Stimulated activated CD8-positive, alpha-beta memory T cell treated with anti-CD3 and anti-CD28 coated beads, Interleukin-4, amount 100 ng/mL, for 24 hours (primary cell): ENCODE results near the gene COP1.
"Not testable (repeated sequence)": the region's sequence is repeated elsewhere in the genome, so short reads cannot be mapped to it uniquely, and the experiment has no call there.

Experiments
- DNase-seq: peaks from one replicate; pipeline ENCODE4 v3.0.0-alpha.2; 2020; ENCODE audit warnings: low read depth

COP1 gene

GRCh38 chr1:176206961-176207902 is at the start of gene COP1:
Gene COP1, minus strand, starts transcription at chr1:176207286. Its CDS starts 308 bp downstream, at chr1:176206978.
- peak; percentile 96 for DNase-seq

- DNase-seq = no peak
Observed at GRCh38 chr1:176252191-176252590, 45.1 kb upstream of the COP1 start.

DNA sequence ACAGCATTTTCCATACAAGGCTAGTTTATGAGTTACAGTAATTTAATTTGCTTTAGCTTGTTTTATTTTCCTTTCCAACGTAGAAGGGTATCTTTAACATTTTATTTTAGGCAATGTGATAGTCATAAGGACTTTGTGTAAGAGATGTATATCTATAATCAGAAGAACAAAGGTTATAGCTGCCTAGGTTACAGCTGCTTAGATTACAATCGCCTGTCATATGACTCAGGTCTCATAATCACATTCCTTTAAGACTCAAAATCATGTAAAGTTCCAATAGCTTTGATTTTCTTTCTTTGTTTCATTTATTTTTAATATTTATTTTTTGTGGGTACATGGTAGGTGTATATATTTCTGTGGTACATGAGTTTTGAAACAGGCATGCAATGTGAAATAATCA is 37.8 kb upstream of the COP1 start:
- DNase-seq = no peak

GRCh38 chr1:176243746-176244145 is 36.7 kb upstream of the COP1 start:
- DNase-seq = no peak

GRCh38 chr1:176241385-176242015 is 34.4 kb upstream of the COP1 start:
- no peak for DNase-seq

DNA sequence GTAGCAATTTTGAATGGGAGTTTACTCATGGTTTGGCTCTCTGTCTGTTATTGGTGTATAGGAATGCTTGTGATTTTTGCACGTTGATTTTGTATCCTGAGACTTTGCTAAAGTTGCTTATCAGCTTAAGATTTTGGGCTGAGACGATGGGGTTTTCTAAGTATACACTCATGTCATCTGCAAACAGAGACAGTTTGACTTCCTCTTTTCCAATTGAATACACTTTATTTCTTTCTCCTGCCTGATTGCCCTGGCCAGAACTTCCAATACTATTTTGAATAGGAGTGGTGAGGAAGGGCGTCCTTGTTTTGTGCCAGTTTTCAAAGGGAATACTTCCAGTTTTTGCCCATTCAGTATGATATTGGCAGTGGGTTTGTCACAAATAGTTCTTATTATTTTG is 26.6 kb upstream of the COP1 start:
- DNase-seq = not testable (repeated sequence)

- no peak for DNase-seq
Observed at GRCh38 chr1:176227579-176227978, 20.5 kb upstream of the COP1 start.

DNA sequence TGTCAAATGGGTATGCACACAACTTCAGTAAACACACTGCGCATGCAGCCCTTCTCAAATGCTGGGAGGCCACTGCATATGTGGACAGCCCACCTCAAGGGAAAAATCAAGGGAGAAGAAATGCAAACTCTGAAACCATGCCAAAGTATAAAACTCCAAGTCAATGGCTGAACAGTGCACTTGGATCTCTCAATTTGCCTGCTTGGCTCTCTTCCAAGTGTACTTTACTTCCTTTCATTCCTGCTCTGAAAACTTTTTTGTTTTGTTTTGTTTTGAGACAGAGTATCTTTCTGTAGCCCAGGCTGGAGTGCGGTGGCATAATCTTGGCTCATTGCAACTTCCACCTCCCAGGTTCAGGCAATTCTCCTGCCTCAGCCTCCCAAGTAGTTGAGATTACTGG is 18.8 kb upstream of the COP1 start:
- DNase-seq = no peak

GRCh38 chr1:176225479-176225875 is 18.4 kb upstream of the COP1 start:
- DNase-seq = no peak

GRCh38 chr1:176222196-176222595 is 15.1 kb upstream of the COP1 start:
- no peak for DNase-seq

- DNase-seq = no peak
Observed at GRCh38 chr1:176220100-176220689, 13.1 kb upstream of the COP1 start.

- DNase-seq = no peak
Observed at GRCh38 chr1:176217461-176218099, 10.5 kb upstream of the COP1 start.

- no peak for DNase-seq
Observed at GRCh38 chr1:176216031-176216430, 8.9 kb upstream of the COP1 start.

GRCh38 chr1:176211396-176212165 is 4.5 kb upstream of the COP1 start:
- no peak for DNase-seq

GRCh38 chr1:176208034-176208433 is 948 bp upstream of the COP1 start:
- no peak for DNase-seq

DNA sequence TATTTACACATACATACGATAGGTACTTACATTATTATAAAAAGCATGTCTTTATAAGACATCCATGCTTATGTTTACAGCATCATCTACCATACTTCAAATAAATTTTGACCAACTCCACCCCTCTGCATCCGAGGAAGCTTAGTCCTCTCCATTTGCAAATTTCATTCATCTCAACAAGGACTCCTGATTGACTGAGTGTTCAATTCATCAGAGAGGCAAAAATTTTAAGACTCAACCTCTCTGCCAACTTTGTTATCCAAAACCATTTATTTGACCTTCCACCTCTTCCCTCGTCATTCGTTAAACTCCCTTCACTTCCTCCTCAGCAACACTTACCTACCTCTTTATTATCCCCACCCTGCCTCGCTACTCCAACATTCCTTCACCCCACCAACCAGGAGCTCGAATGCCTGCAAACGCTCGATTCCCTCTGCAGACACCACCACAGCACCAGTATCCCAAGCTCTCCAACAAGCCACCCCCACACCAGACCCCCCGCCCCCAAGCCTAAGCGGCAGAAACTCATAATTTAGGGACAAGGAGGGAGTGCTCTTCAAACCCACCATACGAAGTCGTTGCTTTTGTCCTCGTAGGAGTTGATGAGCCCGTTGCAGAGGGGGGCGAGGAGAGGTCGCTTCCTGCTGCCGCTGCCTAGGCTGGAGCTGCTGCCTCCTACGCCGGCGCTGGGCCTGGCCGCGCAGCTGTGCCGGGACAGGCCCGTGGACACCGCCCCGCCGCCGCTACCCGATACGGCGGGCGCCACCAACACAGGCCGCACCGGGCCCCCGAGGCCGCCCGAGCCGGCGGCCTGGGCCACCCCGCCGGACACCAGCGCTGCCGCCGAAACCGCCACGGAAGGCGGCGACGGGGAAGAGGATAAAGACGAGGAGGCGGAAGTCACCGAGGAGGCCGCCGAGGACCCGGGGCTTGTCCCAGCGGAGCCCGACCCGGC is 803 bp downstream of the COP1 start:
- DNase-seq = no peak

DNA sequence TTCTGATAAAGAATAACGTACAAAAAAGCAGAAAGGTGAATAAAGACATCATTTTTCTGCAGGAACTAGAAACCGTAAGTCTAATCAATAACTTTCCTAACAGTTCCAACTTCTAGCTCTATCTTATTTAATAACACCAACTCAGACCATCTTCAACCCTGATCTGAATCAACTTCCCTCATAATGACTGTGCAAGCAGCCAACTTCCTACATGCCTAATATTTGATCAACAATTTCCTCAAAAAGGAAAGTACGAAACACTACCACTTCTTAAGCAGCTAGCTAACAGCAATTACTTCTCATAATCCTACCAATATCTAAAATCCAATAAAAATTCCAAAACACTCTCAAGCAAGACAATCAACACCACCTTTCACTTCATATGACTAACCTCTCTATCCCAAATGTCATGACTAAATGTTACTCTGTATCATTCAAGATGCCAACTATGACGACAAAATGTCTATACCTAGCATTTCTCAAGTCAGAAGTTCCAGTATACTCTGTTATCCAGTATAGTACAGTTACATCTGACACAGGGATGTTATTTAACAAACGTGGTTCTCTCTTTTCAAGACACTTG is 1.7 kb downstream of the COP1 start:
- no peak for DNase-seq

- DNase-seq = not testable (repeated sequence)
Observed at GRCh38 chr1:176204655-176205054, 2.4 kb downstream of the COP1 start.

- DNase-seq = no peak
Observed at GRCh38 chr1:176203735-176204134, 3.4 kb downstream of the COP1 start.

GRCh38 chr1:176201568-176201967 is 5.5 kb downstream of the COP1 start:
- no peak for DNase-seq
